GM21381 (cell line): ENCODE data around the gene PIK3R1.

ENCODE experiments used
- ATAC-seq: cut with Tn5 transposase; IDR thresholded peaks from one replicate; pipeline ENCODE4 v1.9.1; 2021; ENCODE audit warnings: mild to moderate bottlenecking, moderate library complexity; ENCODE audit not compliant: unreplicated experiment

Gene PIK3R1

DNA sequence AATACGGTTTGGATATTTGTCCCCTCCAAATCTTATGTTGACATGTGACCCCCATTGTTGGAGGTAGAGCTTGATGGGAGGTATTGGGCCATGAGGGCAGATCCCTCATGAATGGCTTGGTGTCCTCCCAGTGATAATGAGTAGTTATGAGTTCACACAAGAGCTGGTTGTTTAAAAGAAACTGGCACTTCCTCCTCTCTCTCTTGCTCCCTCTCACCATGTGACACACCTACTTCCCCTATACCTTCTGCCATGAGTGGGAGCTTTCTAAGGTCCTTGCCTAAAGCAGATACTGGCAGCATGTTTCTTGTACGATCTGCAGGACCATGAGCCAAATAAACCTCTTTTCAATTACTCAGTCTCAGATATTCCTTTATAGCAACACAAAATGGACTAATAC lies 132.0 kb downstream of the PIK3R1 start:
- no peak for ATAC-seq

DNA sequence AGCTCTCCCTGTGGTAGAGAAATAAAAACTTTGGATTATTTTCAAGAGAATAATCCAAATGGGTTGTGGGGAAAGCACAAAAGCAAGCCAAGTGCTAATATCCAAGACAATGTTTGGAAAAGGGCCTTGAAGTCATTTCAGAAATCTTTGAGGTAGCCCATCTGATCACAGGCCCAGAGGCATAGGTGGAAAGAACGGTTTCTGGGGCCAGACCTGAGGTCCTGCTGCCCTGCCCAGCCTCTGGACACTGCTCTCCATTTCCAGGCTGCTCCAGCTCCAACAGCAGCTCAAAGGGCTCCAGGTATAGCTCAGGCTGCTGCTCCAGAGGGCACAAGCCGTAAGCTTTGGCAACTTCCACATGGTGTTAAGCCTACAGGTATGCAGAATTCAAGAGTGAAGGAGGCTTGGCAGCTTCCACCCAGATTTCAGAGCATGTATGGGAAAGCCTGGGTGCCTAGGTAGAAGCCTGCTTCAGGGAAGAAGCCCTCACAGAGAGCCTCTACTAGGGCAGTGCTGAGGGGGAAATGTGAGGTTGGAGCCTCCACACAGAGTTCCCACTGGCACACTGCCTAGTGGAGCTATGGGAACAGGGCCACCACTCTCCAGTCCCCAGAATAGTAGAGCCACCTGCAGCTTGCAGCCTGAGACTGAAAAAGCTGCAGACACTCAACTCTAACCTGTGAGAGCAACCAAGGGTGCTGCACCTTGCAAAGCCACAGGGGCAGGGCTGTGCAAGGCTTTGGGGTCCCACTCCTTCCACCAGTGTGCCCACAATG lies 133.1 kb downstream of the PIK3R1 start:
- no peak for ATAC-seq

DNA sequence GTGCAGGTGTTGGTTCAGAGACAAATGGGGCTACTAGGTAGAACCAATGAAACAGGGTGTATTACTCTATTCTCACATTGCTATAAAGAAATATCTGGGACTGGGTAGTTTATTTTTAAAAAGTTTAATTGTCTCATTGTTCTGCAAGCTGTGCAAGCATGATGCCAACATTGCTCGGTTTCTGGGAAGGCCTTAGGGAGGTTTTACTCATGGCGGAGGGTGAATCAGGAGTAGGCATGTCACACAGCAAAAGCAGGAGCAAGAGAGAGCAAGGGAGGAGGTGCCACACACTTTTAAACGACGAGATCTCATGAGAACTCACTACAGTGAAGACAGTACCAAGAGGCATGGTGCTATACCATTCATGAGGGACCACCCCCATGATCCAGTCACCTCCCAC lies 134.6 kb downstream of the PIK3R1 start:
- ATAC-seq, result no peak
